ENCODE results near the gene TSSK1B. TPM values are rescaled to one million over a fixed set of nuclear protein-coding genes. Genes with fewer than 3 reads are reported as not detected.

TSSK1B gene
- polyA plus RNA-seq, 2 of the 4 experiments (the other 2 are of a cell fraction) = not detected

- CTCF ChIA-PET = interaction anchor here (1.0 kb wide), 1 partner anchor 89 kb away, joined by 3 read pairs; no protein-coding TSS in a partner anchor
Observed at GRCh38 chr5:113421693-113422092, 13.1 kb downstream of the TSSK1B start.

DNA sequence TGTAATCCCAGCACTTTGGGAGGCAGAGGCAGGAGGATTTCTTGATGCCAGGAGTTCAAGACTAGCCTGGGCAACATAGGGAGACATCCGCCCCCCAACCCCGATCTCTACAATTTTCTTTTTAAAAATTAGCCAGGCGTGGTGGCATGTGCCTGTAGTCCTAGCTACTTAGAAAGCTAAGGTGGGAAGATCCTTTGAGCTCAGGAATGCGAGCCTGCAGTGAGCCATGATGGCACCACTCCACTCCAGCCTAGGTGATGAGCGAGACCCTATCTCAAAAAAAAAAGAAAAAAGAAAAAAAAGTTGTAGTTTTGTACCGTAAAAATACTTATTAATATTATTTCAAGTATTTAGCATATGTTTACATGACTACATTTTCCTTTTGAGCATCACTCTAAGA lies 29.3 kb downstream of the TSSK1B start:
- Histone ChIP-seq H3K4me2 (no peak overlapping the region), H3K27ac (no peak overlapping the region), H3K4me1 (no peaks in the 10 kb centered on the region), H3K9me3 (no peaks in the 10 kb centered on the region), H3K4me3 (no peak overlapping the region)
- TF ChIP-seq GATA3 (IDR thresholded peaks at IDR 0.05; ENCODE audit: borderline replicate concordance) (no peak), RFX5 (IDR thresholded peaks at IDR 0.05) (no peak), FOSL2 (IDR thresholded peaks at IDR 0.05) (no peak), FOSL2 (CRISPR knock-in tag; IDR thresholded peaks at IDR 0.05) (no peak), HEYL (CRISPR knock-in tag; IDR thresholded peaks at IDR 0.05) (no peak), KDM5A (IDR thresholded peaks at IDR 0.05) (no peak), SMC3 (IDR thresholded peaks at IDR 0.05) (no peak), CHD4 (IDR thresholded peaks at IDR 0.05; ENCODE audit: borderline replicate concordance) (no peak), MYC (IDR thresholded peaks at IDR 0.05; ENCODE audit: borderline replicate concordance, low read length) (no peak), EHMT2 (IDR thresholded peaks at IDR 0.05; ENCODE audit: low read depth) (no peak), ZFP36 (IDR thresholded peaks at IDR 0.05; ENCODE audit: borderline replicate concordance, partially characterized antibody) (no peak), TFCP2L1 (CRISPR knock-in tag; IDR thresholded peaks at IDR 0.05) (no peak), NFE2L2 (conservative IDR thresholded peaks at IDR 0.05; ENCODE audit: low read length) (no peak), CBX8 (IDR thresholded peaks at IDR 0.05) (no peak), TP53 (CRISPR knock-in tag; IDR thresholded peaks at IDR 0.05) (no peak)
- ATAC-seq (no peak), FAIRE-seq (no peak), DNase-seq (ENCODE audit: low read depth in 1 of 2, low spot score in 1 of 2) (no peak)
- 9% methylated on average over 6 of the region's 6 CpGs for WGBS (ENCODE audit: missing lambda C conversion rate)
- ChIA-PET POLR2A (no interaction called here), CTCF (interaction anchor here (0.6 kb wide), 1 partner anchor 27 kb away, joined by 3 read pairs; no protein-coding TSS in a partner anchor)

More at GRCh38 chr5:113421693-113422092, 13.1 kb downstream of the TSSK1B start:
- Histone ChIP-seq H3K4me2 (no peak overlapping the region), H3K9me3 (no peaks in the 10 kb centered on the region), H3K27ac (no peak overlapping the region), H3K4me3 (no peak overlapping the region), H3K4me1 (no peaks in the 10 kb centered on the region)
- ATAC-seq (no peak), DNase-seq (ENCODE audit: low read depth in 1 of 2, low spot score in 1 of 2) (no peak), FAIRE-seq (no peak)
- 26% methylated on average over 2 of the region's 2 CpGs for WGBS (ENCODE audit: missing lambda C conversion rate)
- POLR2A ChIA-PET = no interaction called here
- TF ChIP-seq NR3C1 (IDR thresholded peaks at IDR 0.05) (no peak), NPAS2 (CRISPR knock-in tag; IDR thresholded peaks at IDR 0.05; ENCODE audit: borderline replicate concordance) (no peak), HOXB13 (CRISPR knock-in tag; IDR thresholded peaks at IDR 0.05; ENCODE audit: low read depth) (no peak), RAD21 (conservative IDR thresholded peaks at IDR 0.05 in 1 of 2, IDR thresholded peaks at IDR 0.05 in 1 of 2) (no peak), CHD2 (IDR thresholded peaks at IDR 0.05; ENCODE audit: low read length, partially characterized antibody) (no peak), FOXS1 (CRISPR knock-in tag; IDR thresholded peaks at IDR 0.05) (no peak), PHF8 (IDR thresholded peaks at IDR 0.05; ENCODE audit: borderline replicate concordance, low read depth) (no peak), KDM5A (IDR thresholded peaks at IDR 0.05) (no peak), SMC3 (IDR thresholded peaks at IDR 0.05) (no peak), JUNB (IDR thresholded peaks at IDR 0.05) (no peak), BCL3 (IDR thresholded peaks at IDR 0.05) (no peak)
- TF ChIP-seq, protein P1, sequence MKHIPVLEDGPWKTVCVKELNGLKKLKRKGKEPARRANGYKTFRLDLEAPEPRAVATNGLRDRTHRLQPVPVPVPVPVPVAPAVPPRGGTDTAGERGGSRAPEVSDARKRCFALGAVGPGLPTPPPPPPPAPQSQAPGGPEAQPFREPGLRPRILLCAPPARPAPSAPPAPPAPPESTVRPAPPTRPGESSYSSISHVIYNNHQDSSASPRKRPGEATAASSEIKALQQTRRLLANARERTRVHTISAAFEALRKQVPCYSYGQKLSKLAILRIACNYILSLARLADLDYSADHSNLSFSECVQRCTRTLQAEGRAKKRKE (CRISPR knock-in tag; IDR thresholded peaks at IDR 0.05; ENCODE audit: low read depth) = no peak
- TF ChIP-seq, protein P2, sequence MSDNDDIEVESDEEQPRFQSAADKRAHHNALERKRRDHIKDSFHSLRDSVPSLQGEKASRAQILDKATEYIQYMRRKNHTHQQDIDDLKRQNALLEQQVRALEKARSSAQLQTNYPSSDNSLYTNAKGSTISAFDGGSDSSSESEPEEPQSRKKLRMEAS (IDR thresholded peaks at IDR 0.05) = no peak
- TF ChIP-seq, protein P3, sequence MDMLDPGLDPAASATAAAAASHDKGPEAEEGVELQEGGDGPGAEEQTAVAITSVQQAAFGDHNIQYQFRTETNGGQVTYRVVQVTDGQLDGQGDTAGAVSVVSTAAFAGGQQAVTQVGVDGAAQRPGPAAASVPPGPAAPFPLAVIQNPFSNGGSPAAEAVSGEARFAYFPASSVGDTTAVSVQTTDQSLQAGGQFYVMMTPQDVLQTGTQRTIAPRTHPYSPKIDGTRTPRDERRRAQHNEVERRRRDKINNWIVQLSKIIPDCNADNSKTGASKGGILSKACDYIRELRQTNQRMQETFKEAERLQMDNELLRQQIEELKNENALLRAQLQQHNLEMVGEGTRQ (IDR thresholded peaks at IDR 0.05) = no peak
